DOHH2 (cell line): ENCODE measurements around the gene ASAP2.

Experiments
- H3F3A ChIP-seq: fragments of 200-600 bp; sonication (generic), shearing (Covaris generic); 2 replicates; pipeline ENCODE4 v1.6.0; 2016; ENCODE audit warnings: antibody characterized with exemption, mild to moderate bottlenecking; ENCODE audit not compliant: control insufficient read depth, insufficient read depth
- H3K27ac ChIP-seq: fragments of 200-600 bp; sonication (generic); 2 replicates; pipeline ENCODE4 v1.5.1; 2014; ENCODE audit warnings: low read depth, mild to moderate bottlenecking, low read length, moderate library complexity
- H3K27me3 ChIP-seq: fragments of 200-600 bp; sonication (generic); 2 replicates; pipeline ENCODE4 v1.6.1; 2014; ENCODE audit warnings: mild to moderate bottlenecking, low read length, mixed read lengths; ENCODE audit not compliant: control insufficient read depth
- H3K36me3 ChIP-seq: fragments of 200-600 bp; sonication (generic); 2 replicates; pipeline ENCODE4 v1.6.1; 2014; ENCODE audit warnings: mild to moderate bottlenecking, low read length, moderate library complexity, mixed read lengths; ENCODE audit not compliant: control insufficient read depth
- H3K4me1 ChIP-seq: fragments of 200-600 bp; sonication (generic); 2 replicates; pipeline ENCODE4 v1.6.1; 2014; ENCODE audit warnings: mild to moderate bottlenecking, low read length, mixed read lengths; ENCODE audit not compliant: control insufficient read depth
- H3K4me2 ChIP-seq: fragments of 200-600 bp; sonication (generic); 2 replicates; pipeline ENCODE4 v1.6.0; 2014; ENCODE audit warnings: mild to moderate bottlenecking, low read length, moderate library complexity
- H3K4me3 ChIP-seq: fragments of 200-600 bp; sonication (generic); 2 replicates; pipeline ENCODE4 v1.5.1; 2014; ENCODE audit warnings: mild to moderate bottlenecking, low read length, mixed read lengths
- H3K79me2 ChIP-seq: fragments of 200-600 bp; sonication (generic); 2 replicates; pipeline ENCODE4 v1.6.1; 2014; ENCODE audit warnings: mild to moderate bottlenecking, low read length, mixed read lengths; ENCODE audit not compliant: control insufficient read depth
- H3K9me2 ChIP-seq: fragments of 200-600 bp; sonication (generic); replicated peaks from 2 replicates; pipeline ENCODE4 v1.6.1; 2014; ENCODE audit warnings: mild to moderate bottlenecking, low read length, mixed read lengths; ENCODE audit not compliant: control insufficient read depth
- H3K9me3 ChIP-seq: fragments of 200-600 bp; sonication (generic); 2 replicates; pipeline ENCODE4 v1.6.1; 2014; ENCODE audit warnings: antibody characterized with exemption, low read length, mixed read lengths; ENCODE audit not compliant: control insufficient read depth, insufficient read depth
- H4K20me1 ChIP-seq: fragments of 200-600 bp; sonication (generic); 2 replicates; pipeline ENCODE4 v1.6.0; 2014; ENCODE audit warnings: low read depth, mild to moderate bottlenecking, antibody characterized with exemption, low read length, moderate library complexity; ENCODE audit not compliant: control insufficient read depth, insufficient read depth
- EZH2phosphoT487 ChIP-seq: fragments of 200-600 bp; sonication (generic); IDR thresholded peaks from 2 replicates; pipeline ENCODE4 v1.6.1; 2017; ENCODE audit warnings: borderline replicate concordance, mild to moderate bottlenecking, antibody characterized with exemption, low read length, moderate library complexity, mixed read lengths
- TF ChIP-seq, protein P1 (sequence below): fragments of 200-600 bp; sonication (generic); IDR thresholded peaks from one replicate; pipeline ENCODE4 v1.5.1; 2014; ENCODE audit warnings: antibody characterized with exemption, mild to moderate bottlenecking, low read depth, low read length; ENCODE audit not compliant: poor library complexity, severe bottlenecking

ASAP2 gene

DNA sequence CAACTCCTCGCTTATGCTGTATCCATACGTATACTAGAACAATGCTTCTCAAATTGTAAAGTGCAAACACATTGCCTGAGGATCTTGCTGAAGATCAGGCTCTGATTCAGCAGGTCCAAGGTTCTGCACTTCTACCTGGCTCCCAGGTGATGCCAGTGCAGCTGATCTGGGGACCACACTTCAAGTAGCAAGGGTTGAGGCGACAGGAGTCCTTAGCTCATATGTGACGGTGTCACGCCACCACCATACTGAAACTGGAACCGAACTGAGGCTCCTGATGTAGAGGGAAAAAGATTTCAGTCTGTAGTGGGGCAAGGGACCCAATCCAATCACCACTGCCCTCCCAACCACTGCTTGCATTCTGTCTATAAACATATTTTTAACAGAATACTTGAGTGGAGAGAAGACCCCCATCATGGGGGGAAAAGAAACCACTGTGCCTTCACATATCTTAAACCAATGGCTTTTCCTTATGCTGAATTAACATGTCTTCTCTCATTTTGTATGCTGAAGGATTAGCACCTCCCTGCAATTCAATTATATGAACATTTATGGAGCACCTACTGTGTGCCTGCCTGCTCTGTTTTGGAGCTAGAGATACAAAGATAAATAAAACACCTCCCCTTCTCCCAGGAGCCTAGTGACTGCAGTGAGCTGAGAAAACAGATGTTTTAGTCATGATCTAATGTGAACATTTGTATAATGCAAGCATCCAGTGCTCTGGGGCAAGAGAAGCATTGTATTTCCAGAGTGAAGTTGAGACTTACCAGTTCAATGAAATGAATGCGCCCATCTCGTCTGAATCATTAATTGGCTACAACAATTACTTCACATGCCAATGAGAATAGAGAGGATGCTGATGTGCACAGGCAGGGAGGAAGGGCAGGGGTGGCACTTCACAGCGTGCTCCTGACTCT is 6.6 kb upstream of the ASAP2 start:
- TF ChIP-seq EZH2phosphoT487, result no peak
- TF ChIP-seq, protein P1, sequence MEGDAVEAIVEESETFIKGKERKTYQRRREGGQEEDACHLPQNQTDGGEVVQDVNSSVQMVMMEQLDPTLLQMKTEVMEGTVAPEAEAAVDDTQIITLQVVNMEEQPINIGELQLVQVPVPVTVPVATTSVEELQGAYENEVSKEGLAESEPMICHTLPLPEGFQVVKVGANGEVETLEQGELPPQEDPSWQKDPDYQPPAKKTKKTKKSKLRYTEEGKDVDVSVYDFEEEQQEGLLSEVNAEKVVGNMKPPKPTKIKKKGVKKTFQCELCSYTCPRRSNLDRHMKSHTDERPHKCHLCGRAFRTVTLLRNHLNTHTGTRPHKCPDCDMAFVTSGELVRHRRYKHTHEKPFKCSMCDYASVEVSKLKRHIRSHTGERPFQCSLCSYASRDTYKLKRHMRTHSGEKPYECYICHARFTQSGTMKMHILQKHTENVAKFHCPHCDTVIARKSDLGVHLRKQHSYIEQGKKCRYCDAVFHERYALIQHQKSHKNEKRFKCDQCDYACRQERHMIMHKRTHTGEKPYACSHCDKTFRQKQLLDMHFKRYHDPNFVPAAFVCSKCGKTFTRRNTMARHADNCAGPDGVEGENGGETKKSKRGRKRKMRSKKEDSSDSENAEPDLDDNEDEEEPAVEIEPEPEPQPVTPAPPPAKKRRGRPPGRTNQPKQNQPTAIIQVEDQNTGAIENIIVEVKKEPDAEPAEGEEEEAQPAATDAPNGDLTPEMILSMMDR, result no peak

DNA sequence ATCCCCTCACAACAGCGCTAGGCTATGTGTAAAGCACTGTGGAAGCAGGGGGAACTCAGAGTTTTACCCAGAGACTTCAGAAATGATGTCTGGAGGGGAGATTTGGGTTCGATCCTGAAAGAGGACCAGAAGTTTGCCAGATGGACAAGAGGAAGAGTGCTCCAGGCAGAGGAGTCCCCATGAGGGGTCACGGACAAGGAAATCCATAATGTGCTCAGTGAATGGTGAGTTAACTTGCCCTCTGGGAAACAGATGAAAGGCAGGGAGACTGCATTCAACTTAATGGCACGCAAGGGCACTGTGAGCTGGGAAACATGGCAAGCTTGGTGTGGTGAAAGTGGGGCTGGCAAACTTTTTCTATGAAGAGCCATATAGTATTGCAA is 6.0 kb upstream of the ASAP2 start:
- Histone ChIP-seq H3F3A (no peaks in the 10 kb centered on the region), H3K4me1 (no peaks in the 10 kb centered on the region), H3K79me2 (no peaks in the 10 kb centered on the region), H3K9me3 (no peaks in the 10 kb centered on the region), H3K36me3 (no peaks in the 10 kb centered on the region), H4K20me1 (no peaks in the 10 kb centered on the region), H3K4me2 (no peak overlapping the region), H3K27me3 (peaks cover 18% of the 10 kb centered on the region), H3K27ac (no peak overlapping the region), H3K4me3 (no peak overlapping the region), H3K9me2 (no peaks in the 10 kb centered on the region)
- TF ChIP-seq, protein P1, result no peak

More for the DNA sequence above, 6.6 kb upstream of the ASAP2 start:
- Histone ChIP-seq H3F3A (no peaks in the 10 kb centered on the region), H4K20me1 (no peaks in the 10 kb centered on the region), H3K4me2 (no peak overlapping the region), H3K4me1 (no peaks in the 10 kb centered on the region), H3K27ac (no peak overlapping the region), H3K9me3 (no peaks in the 10 kb centered on the region), H3K79me2 (no peaks in the 10 kb centered on the region), H3K9me2 (no peaks in the 10 kb centered on the region), H3K27me3 (peaks cover 12% of the 10 kb centered on the region), H3K36me3 (no peaks in the 10 kb centered on the region), H3K4me3 (no peak overlapping the region)

DNA sequence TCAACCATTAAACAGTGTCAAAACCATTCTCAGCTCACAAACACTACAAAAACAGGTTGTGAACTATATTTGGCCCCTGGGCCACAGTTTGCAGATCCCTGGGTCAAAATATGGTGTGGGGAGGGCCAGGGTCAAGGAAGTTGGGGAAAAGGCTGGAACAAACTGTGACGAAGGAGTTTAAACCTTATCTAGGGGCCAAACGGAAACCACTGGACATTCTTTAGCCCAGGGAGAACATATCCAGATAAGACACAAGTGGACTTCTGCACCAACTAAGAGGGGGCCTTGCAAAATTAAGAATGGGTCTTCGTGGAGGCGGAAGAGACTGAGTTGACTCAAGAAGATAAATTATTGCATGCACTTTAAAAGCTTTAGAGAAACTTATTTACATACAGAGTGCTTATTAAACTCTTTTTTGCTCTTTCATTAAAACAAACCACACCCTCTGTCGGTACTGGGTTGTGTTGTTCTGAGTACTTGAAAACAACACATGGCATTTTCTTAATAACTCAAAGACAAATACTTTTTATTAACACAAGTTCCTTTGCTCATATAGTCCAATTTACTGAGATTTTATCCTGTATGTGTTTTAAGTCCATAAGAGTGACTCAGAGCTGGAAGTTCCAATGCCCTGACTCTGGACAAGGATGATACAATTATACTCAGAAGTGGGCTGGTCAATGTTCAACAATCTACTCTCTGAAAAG is 5.3 kb upstream of the ASAP2 start:
- no peaks in the 10 kb centered on the region for H3K4me1 ChIP-seq
- no peaks in the 10 kb centered on the region for H3F3A ChIP-seq

More for the DNA sequence above, 5.3 kb upstream of the ASAP2 start:
- Histone ChIP-seq H3K4me3 (no peak overlapping the region), H3K36me3 (no peaks in the 10 kb centered on the region), H3K27ac (no peak overlapping the region), H3K4me2 (no peak overlapping the region), H3K9me3 (no peaks in the 10 kb centered on the region), H3K27me3 (peaks cover 25% of the 10 kb centered on the region), H3K79me2 (no peaks in the 10 kb centered on the region), H4K20me1 (no peaks in the 10 kb centered on the region), H3K9me2 (no peaks in the 10 kb centered on the region)
- TF ChIP-seq, protein P1, result no peak
- no peak for TF ChIP-seq EZH2phosphoT487
